HFFc6 (cell line): ENCODE results near the gene SEPTIN1. TPM values are rescaled to one million over a fixed set of nuclear protein-coding genes. Genes with fewer than 3 reads are reported as not detected.

Source experiments
- DNase-seq: peaks from one replicate; pipeline ENCODE4 v3.0.0-alpha.2; 2018
- H3K27ac Mint-ChIP-seq: 2 replicates; pipeline ENCODE4 v1.8.0; 2020; ENCODE audit warnings: mild to moderate bottlenecking, mixed read lengths
- H3K27me3 Mint-ChIP-seq: 2 replicates; pipeline ENCODE4 v1.8.0; 2021; ENCODE audit warnings: mild to moderate bottlenecking, moderate library complexity, mixed read lengths; ENCODE audit not compliant: insufficient read depth
- H3K36me3 Mint-ChIP-seq: 2 replicates; pipeline ENCODE4 v1.8.0; 2021; ENCODE audit warnings: low read depth, mixed read lengths
- H3K4me1 Mint-ChIP-seq: 2 replicates; pipeline ENCODE4 v1.8.0; 2020; ENCODE audit warnings: low read depth, mixed read lengths
- H3K4me3 Mint-ChIP-seq: 2 replicates; pipeline ENCODE4 v1.8.0; 2020; ENCODE audit warnings: mild to moderate bottlenecking, moderate library complexity, mixed read lengths
- H3K9me3 Mint-ChIP-seq: 2 replicates; pipeline ENCODE4 v1.8.0; 2020; ENCODE audit warnings: mild to moderate bottlenecking, mixed read lengths
- CTCF ChIP-seq: fragments of 200-600 bp; sonication (generic); IDR thresholded peaks from 2 replicates; pipeline ENCODE4 v1.5.0; 2021; ENCODE audit warnings: antibody characterized with exemption, mild to moderate bottlenecking
- total RNA-seq, 6 experiments: library from RNA; stranded (reverse); fragmentation: NEBNext Ultra II Directional; extraction: Animal tissue kit (Norgen Biotek cat#: 25700); gene quantifications; 2 replicates in 1 of 6; 3 replicates in 5 of 6; pipeline ENCODE4 v1.2.3, GENCODE V29; 2021

SEPTIN1 gene
- total RNA-seq, 6 experiments from 2014 or later: 1.5 to 2.8 (median 1.8) TPM

- H3K4me3 Mint-ChIP-seq: peak overlapping the region; percentile 89
- no peak for DNase-seq
- peaks cover 39% of the 10 kb centered on the region for H3K4me1 Mint-ChIP-seq
- H3K27ac Mint-ChIP-seq: peak overlapping the region; percentile 70
- H3K36me3 Mint-ChIP-seq: peaks cover 27% of the 10 kb centered on the region
- H3K9me3 Mint-ChIP-seq: no peaks in the 10 kb centered on the region
- TF ChIP-seq CTCF: no peak
- peaks cover 6% of the 10 kb centered on the region; the same call in 1 of the 2 replicates for H3K27me3 Mint-ChIP-seq
Observed at GRCh38 chr16:30367349-30368009, 14.9 kb downstream of the SEPTIN1 start.

DNA sequence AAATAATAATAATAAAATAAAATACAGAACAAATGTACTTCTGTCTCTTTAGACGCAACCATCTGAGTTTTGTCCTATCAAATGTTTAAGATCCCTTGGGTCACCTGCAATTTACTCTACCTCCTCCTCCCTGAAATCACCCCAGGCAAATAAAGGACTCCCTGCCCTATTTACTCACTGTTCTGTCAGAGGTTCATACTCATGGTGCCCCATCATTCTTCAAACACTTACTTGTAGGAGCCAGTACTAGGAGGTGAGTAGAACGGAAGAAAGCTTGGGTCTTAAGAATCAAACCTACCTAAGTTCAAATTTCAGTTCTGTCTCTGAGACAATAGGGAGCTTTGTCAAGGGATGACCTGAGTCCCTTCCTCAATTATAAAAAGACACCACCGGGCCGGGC, 15.8 kb downstream of the SEPTIN1 start:
- TF ChIP-seq CTCF: no peak
- no peak for DNase-seq
- Mint-ChIP-seq H3K27ac (peak overlapping the region; percentile 70), H3K4me1 (peaks cover 34% of the 10 kb centered on the region), H3K27me3 (peaks cover 9% of the 10 kb centered on the region; the same call in 1 of the 2 replicates), H3K9me3 (no peaks in the 10 kb centered on the region), H3K36me3 (peaks cover 31% of the 10 kb centered on the region), H3K4me3 (peak overlapping the region; percentile 89)

DNA sequence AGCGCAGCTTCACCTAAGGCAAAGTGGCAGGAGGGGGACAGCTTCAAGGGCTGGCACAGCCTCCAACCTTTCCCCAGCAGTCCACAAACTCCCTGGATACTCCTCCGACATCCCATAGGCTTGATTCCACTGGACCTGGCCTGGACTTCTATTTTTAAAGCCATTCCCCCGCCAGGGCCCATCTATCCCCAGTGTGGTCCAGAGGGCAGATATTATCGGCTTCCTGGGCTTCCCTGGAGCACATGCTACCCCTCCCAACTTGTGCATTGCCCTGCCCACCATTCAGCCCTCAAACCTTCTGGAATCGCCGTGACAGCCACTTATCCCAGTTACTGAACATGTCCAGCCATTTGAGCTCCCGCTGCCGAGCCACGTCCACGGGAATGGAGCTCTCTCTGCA, 17.2 kb downstream of the SEPTIN1 start:
- no peak for TF ChIP-seq CTCF
- H3K9me3 Mint-ChIP-seq: no peaks in the 10 kb centered on the region
- DNase-seq: no peak

DNA sequence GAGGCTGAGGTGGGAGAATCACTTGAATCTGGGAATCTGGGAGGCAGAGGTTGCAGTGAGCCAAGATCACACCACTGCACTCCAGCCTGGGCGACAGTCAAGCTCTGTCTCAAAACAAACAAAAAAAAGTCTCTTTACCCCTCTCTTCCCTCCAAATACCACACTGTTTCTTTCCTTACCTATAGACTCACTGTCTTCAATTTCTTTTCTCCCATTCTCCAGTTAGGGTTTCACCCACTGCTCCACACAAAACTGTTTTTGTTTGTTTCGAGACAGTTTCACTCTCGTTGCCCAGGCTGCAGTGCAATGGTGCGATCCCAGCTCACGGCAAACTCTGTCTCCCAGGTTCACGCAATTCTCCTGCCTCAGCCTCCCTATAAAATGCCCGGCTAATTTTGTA, 21.2 kb downstream of the SEPTIN1 start:
- no peak for TF ChIP-seq CTCF
- no peaks in the 10 kb centered on the region for H3K9me3 Mint-ChIP-seq
- H3K27ac Mint-ChIP-seq: no peak overlapping the region
- H3K27me3 Mint-ChIP-seq: peaks cover 3% of the 10 kb centered on the region; the same call in 1 of the 2 replicates
- H3K36me3 Mint-ChIP-seq: peaks cover 22% of the 10 kb centered on the region
- no peak for DNase-seq
- peaks cover 18% of the 10 kb centered on the region for H3K4me1 Mint-ChIP-seq
- H3K4me3 Mint-ChIP-seq: no peak overlapping the region

More for the DNA sequence above, 17.2 kb downstream of the SEPTIN1 start:
- H3K27me3 Mint-ChIP-seq: peaks cover 3% of the 10 kb centered on the region; the same call in 1 of the 2 replicates
- H3K4me1 Mint-ChIP-seq: peaks cover 28% of the 10 kb centered on the region
- H3K27ac Mint-ChIP-seq: no peak overlapping the region
- peaks cover 31% of the 10 kb centered on the region for H3K36me3 Mint-ChIP-seq
- H3K4me3 Mint-ChIP-seq: no peak overlapping the region

- no peaks in the 10 kb centered on the region for H3K9me3 Mint-ChIP-seq
- peaks cover 22% of the 10 kb centered on the region for H3K36me3 Mint-ChIP-seq
- H3K4me3 Mint-ChIP-seq: no peak overlapping the region
- peaks cover 19% of the 10 kb centered on the region for H3K4me1 Mint-ChIP-seq
- no peak for DNase-seq
- H3K27me3 Mint-ChIP-seq: peaks cover 3% of the 10 kb centered on the region
- no peak for TF ChIP-seq CTCF
- no peak overlapping the region for H3K27ac Mint-ChIP-seq
Observed at GRCh38 chr16:30359871-30360170, 22.5 kb downstream of the SEPTIN1 start.
